Fibroblast of lung (primary cell): ENCODE data around the gene FLRT2.

ENCODE experiments used
- CTCF ChIP-seq, 2 donors: IDR thresholded peaks in 1 of 2; conservative IDR thresholded peaks in 1 of 2; 1 replicate in 1 of 2; 2 replicates in 1 of 2; pipeline ENCODE4 v1.5.1; 2011 to 2012; ENCODE audit warnings: low read length in 2 of 2, control low read depth in 1 of 2, inconsistent platforms in 1 of 2, low read depth in 1 of 2, mild to moderate bottlenecking in 1 of 2
- EZH2 ChIP-seq: IDR thresholded peaks from 2 replicates; pipeline ENCODE4 v1.5.1; 2012; ENCODE audit warnings: low read length, control low read depth, mild to moderate bottlenecking; ENCODE audit errors: missing control alignments

- TF ChIP-seq EZH2 (no peak), CTCF (conservative IDR thresholded peaks at IDR 0.05 in 1 of 2, IDR thresholded peaks at IDR 0.05 in 1 of 2; ENCODE audit: low read depth in 1 of 2, low read length in 2 of 2) (no peak)
Observed at GRCh38 chr14:85566603-85567002, 36.7 kb downstream of the FLRT2 start.
